HG03175 (cell line): Measurements from ENCODE around the gene GNG12.

Experiments used
- ATAC-seq: cut with Tn5 transposase; IDR thresholded peaks from one replicate; pipeline ENCODE4 v1.9.1; 2021; ENCODE audit warnings: mild to moderate bottlenecking, moderate library complexity; ENCODE audit not compliant: unreplicated experiment

Gene GNG12

GRCh38 chr1:67788238-67788790, 45.0 kb downstream of the GNG12 start:
- no peak for ATAC-seq

- ATAC-seq, result no peak
Measured at GRCh38 chr1:67787746-67788145, 45.5 kb downstream of the GNG12 start.

- ATAC-seq, result no peak
Measured at GRCh38 chr1:67785847-67786753, 47.2 kb downstream of the GNG12 start.

DNA sequence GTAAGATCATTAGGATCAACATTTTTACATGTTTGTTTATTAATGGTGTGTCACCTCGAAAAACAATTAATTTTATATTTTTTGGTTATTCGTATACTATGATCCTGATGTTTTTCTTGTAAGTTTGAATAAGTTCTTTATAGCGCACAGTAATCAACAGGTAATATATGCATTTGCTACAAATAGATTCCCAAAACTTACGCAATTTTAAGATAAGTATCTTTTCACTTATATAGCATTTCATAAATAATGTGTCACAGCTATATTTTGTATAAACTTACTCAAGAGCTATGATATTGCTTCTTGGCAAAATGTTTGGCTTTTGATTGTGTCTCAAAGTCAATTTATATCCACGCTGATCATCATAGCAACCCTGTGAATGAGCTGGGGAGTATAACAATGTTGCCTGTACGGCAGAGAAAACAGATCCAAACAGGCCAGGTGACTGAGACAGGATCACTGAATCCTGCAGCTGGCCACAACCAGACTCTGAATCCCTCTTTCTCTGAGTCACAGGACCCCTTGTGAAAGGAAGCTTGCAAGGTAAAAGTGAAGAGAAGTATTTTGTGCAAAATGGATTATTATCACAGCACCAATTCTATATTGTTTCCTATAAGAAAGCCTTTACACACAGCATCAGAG, 48.6 kb downstream of the GNG12 start:
- ATAC-seq, result no peak

GRCh38 chr1:67780637-67781036, 52.6 kb downstream of the GNG12 start:
- no peak for ATAC-seq

- no peak for ATAC-seq
Measured at GRCh38 chr1:67777440-67777839, 55.8 kb downstream of the GNG12 start.

DNA sequence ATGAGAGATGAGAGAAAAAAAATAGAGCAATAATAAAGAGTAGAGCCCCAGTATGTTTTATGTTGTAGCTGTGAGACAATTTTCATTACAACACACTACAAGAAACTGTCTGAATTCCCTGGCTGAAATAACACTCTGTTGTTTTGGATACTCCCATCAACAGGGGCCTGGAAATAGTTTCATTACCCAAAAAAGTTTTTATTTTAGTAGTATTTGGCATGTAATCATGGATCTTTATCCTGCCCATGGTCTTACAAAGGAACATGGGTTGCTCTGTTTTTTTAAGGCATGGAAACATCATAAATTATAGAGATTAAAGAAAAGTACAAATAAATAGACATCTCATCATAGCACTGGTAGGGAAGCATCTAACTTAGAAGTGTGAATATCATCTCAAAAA, 56.3 kb downstream of the GNG12 start:
- no peak for ATAC-seq

GRCh38 chr1:67773462-67773861, 59.8 kb downstream of the GNG12 start:
- ATAC-seq, result no peak

DNA sequence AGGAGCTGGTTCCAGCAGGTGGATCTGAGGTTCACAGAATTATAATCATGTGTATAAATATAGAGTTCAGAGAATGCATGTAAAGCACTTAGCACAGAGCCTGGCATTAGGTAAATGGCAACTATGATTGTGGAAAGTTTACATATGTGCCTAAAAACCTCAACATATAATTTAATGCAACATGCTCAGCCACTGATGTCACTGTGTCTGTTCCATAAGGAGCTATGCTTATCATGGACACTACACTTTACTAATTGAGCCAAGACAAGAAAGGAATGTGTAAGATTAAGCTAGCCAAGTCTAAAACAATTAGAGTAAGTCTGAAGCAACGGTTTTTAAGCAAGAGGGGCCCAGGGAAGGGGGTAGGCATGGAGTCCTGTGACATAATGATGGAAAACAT, 61.5 kb downstream of the GNG12 start:
- no peak for ATAC-seq

GRCh38 chr1:67771152-67771551, 62.1 kb downstream of the GNG12 start:
- ATAC-seq, result no peak

GRCh38 chr1:67769633-67770256, 63.5 kb downstream of the GNG12 start:
- no peak for ATAC-seq

GRCh38 chr1:67768480-67768879, 64.8 kb downstream of the GNG12 start:
- no peak for ATAC-seq

- no peak for ATAC-seq
Measured at GRCh38 chr1:67767103-67767782, 66.0 kb downstream of the GNG12 start.

- ATAC-seq, result peak; percentile 39
Measured at GRCh38 chr1:67766141-67766978, 66.9 kb downstream of the GNG12 start.

- no peak for ATAC-seq
Measured at GRCh38 chr1:67764633-67765032, 68.6 kb downstream of the GNG12 start.

DNA sequence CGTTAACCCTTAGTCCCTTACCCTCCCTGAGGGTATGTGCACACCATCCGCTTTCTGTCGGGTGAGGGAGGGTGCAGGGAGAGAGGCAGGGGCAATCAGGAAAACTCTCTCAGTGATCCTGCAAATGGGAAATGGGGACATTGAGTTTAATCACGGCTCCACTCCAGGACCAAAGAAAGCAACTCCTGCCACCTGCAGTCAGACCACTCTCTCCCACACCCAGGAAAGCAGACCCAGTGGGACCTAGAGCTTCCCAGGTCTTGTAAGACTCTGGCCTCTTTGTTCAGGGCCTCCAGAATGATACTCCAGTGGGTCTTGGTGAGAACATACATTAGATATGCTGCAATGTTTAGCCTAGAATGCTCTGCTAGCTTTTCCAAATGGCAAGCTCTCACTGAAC, 71.5 kb downstream of the GNG12 start:
- no peak for ATAC-seq

- no peak for ATAC-seq
Measured at GRCh38 chr1:67761091-67761490, 72.2 kb downstream of the GNG12 start.

- peak; percentile 100 for ATAC-seq
Measured at GRCh38 chr1:67760030-67760821, 73.0 kb downstream of the GNG12 start.

- ATAC-seq, result peak; percentile 33
Measured at GRCh38 chr1:67759692-67760029, 73.6 kb downstream of the GNG12 start.
